Measurements from ENCODE around the gene FAIM2. TPM values are rescaled to one million over a fixed set of nuclear protein-coding genes. Genes with fewer than 3 reads are reported as not detected.

FAIM2 gene
- total and polyA plus RNA-seq, 2 donors (not counting 3 experiments of a cell fraction or from before 2014, with no cell fraction given): 0.01 TPM; not detected in 1

- Histone ChIP-seq H3K27ac (ENCODE audit: insufficient read depth, low read depth, low read length) (no peak overlapping the region), H3K9me1 (replicated peaks; ENCODE audit: control insufficient read depth, extremely low read depth, insufficient read depth, low read length) (no peaks in the 10 kb centered on the region), H3K4me2 (ENCODE audit: insufficient read depth, low read length) (no peak overlapping the region), H3K4me1 (ENCODE audit: control insufficient read depth, extremely low read depth, insufficient read depth, low read length) (peaks cover 12% of the 10 kb centered on the region), H3K27me3 (ENCODE audit: control insufficient read depth in 2 of 2, insufficient read depth in 2 of 2, low read length in 2 of 2) (no peaks in the 10 kb centered on the region), H3K79me2 (ENCODE audit: control insufficient read depth, insufficient read depth, low read length) (no peaks in the 10 kb centered on the region), H4K20me1 (replicated peaks; ENCODE audit: control insufficient read depth, extremely low read depth, insufficient read depth, low read length) (no peaks in the 10 kb centered on the region), H3K36me3 (ENCODE audit: control insufficient read depth in 2 of 2, extremely low read depth in 1 of 2, insufficient read depth in 2 of 2, low read length in 2 of 2) (no peaks in the 10 kb centered on the region), H3K9me3 (replicated peaks; ENCODE audit: control insufficient read depth, insufficient read depth, low read length) (no peaks in the 10 kb centered on the region), H2AFZ (ENCODE audit: low read depth, low read length) (no peak overlapping the region), H3K9ac (replicated peaks; ENCODE audit: extremely low read depth, insufficient read depth, low read length) (no peak overlapping the region), H3K4me3 (replicated peaks in 1 of 3; ENCODE audit: insufficient read depth in 1 of 3, low read depth in 1 of 3, low read length in 3 of 3) (no peak overlapping the region)
- FAIRE-seq: peak; percentile 28
- CTCF ChIA-PET: interaction anchor here (0.6 to 6.1 kb wide), 33 partner anchors 9 to 232 kb away, joined by 3 to 115 read pairs (median 5); partner anchors contain the start of genes NCKAP5L and TMBIM6
- DNase-seq (ENCODE audit: low read depth, low spot score): peak; percentile 67
- dilution Hi-C loops (cut with MboI; ENCODE audit: extremely low pct_ligation_motif_present, low sequenced_read_pairs): no loop called here
- TF ChIP-seq EZH2 (IDR thresholded peaks at IDR 0.05; ENCODE audit: borderline replicate concordance, low read depth, low read length, severe bottlenecking) (no peak), POLR2A (IDR thresholded peaks at IDR 0.05; ENCODE audit: low read depth, low read length) (no peak), CTCF (IDR thresholded peaks at IDR 0.05; ENCODE audit: extremely low read depth in 1 of 2, insufficient read depth in 1 of 2, low read depth in 1 of 2, low read length in 2 of 2) (peak; percentile 70 to 74)
- no TSS peak for BruUV-seq (replicated peaks)
- POLR2A ChIA-PET: interaction anchor here (0.6 to 1.0 kb wide), 4 partner anchors 11 to 161 kb away, joined by 3 to 5 read pairs (median 4); partner anchors contain the start of gene NCKAP5L
- intact Hi-C loops (cut with micrococcal nuclease): loop anchor here (1.0 kb wide), 3 partner anchors 11 to 76 kb away; partner anchors contain the start of gene NCKAP5L
Observed at GRCh38 chr12:49838973-49839633, 64.6 kb downstream of the FAIM2 start.

DNA sequence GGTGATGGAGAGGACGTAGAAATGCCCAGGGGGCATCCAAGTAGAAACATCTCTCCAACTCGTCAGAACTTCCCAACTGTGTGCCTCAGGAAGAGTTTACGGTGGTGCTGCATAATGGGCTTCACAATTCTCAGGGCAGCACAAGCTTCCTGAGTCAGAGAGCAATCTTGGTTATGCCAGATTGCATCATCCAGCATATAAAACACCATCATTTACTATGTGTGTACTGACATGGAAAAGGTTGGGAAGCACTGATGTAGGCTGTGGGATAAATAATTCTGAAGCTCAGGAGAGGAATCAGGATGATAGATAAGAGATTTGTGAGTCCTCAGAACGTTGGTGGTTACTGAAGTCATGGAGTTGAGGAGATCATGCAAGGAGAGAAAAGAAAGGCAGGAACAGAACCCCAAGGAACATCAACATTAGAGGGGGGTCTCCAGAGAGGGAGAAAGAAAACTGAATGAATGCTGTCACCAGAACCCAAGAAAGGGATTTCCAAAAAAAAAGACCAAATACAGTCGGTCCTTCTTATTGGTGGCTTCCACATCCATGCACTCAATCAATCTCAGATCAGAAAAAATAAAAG lies 70.8 kb downstream of the FAIM2 start:
- dilution Hi-C loops (cut with MboI; ENCODE audit: extremely low pct_ligation_motif_present, low sequenced_read_pairs): no loop called here
- Histone ChIP-seq H3K9me3 (replicated peaks; ENCODE audit: control insufficient read depth, insufficient read depth, low read length) (no peaks in the 10 kb centered on the region), H3K27me3 (ENCODE audit: control insufficient read depth in 2 of 2, insufficient read depth in 2 of 2, low read length in 2 of 2) (no peaks in the 10 kb centered on the region), H3K36me3 (ENCODE audit: control insufficient read depth in 2 of 2, extremely low read depth in 1 of 2, insufficient read depth in 2 of 2, low read length in 2 of 2) (no peaks in the 10 kb centered on the region), H4K20me1 (replicated peaks; ENCODE audit: control insufficient read depth, extremely low read depth, insufficient read depth, low read length) (no peaks in the 10 kb centered on the region), H3K4me2 (ENCODE audit: insufficient read depth, low read length) (no peak overlapping the region), H3K4me1 (ENCODE audit: control insufficient read depth, extremely low read depth, insufficient read depth, low read length) (peaks cover 7% of the 10 kb centered on the region), H3K79me2 (ENCODE audit: control insufficient read depth, insufficient read depth, low read length) (no peaks in the 10 kb centered on the region), H3K9ac (replicated peaks; ENCODE audit: extremely low read depth, insufficient read depth, low read length) (no peak overlapping the region), H3K9me1 (replicated peaks; ENCODE audit: control insufficient read depth, extremely low read depth, insufficient read depth, low read length) (no peaks in the 10 kb centered on the region), H3K27ac (ENCODE audit: insufficient read depth, low read depth, low read length) (no peak overlapping the region), H2AFZ (ENCODE audit: low read depth, low read length) (no peak overlapping the region), H3K4me3 (replicated peaks in 1 of 3; ENCODE audit: insufficient read depth in 1 of 3, low read depth in 1 of 3, low read length in 3 of 3) (no peak overlapping the region)
- BruUV-seq (replicated peaks): no TSS peak
- ChIA-PET CTCF (interaction anchor here (0.7 to 2.5 kb wide), 6 partner anchors 17 to 112 kb away, joined by 3 to 9 read pairs (median 4); partner anchors contain the start of gene TMBIM6), POLR2A (interaction anchor here (1.6 kb wide), 1 partner anchor 11 kb away, joined by 3 read pairs; no protein-coding TSS in a partner anchor)
- no peak for TF ChIP-seq CTCF (IDR thresholded peaks at IDR 0.05; ENCODE audit: extremely low read depth in 1 of 2, insufficient read depth in 1 of 2, low read depth in 1 of 2, low read length in 2 of 2)
- no peak for TF ChIP-seq FOS (IDR thresholded peaks at IDR 0.05; ENCODE audit: borderline replicate concordance, insufficient read depth, low read length)
- no peak for TF ChIP-seq JUN (IDR thresholded peaks at IDR 0.05; ENCODE audit: borderline replicate concordance, insufficient read depth, insufficient read length, low read depth)
- no peak for TF ChIP-seq POLR2AphosphoS5 (IDR thresholded peaks at IDR 0.05; ENCODE audit: insufficient read depth, low read depth, low read length)
- no peak for TF ChIP-seq POLR2A (IDR thresholded peaks at IDR 0.05; ENCODE audit: low read depth, low read length)
- no peak for TF ChIP-seq EZH2 (IDR thresholded peaks at IDR 0.05; ENCODE audit: borderline replicate concordance, low read depth, low read length, severe bottlenecking)
- no peak for TF ChIP-seq MYC (IDR thresholded peaks at IDR 0.05; ENCODE audit: low read depth, low read length)
- no peak for TF ChIP-seq GATA2 (IDR thresholded peaks at IDR 0.05; ENCODE audit: insufficient read depth, insufficient read length, low read depth, low read length)
- TF ChIP-seq MAX (IDR thresholded peaks at IDR 0.05; ENCODE audit: insufficient read depth, insufficient read length): no peak
- intact Hi-C loops (cut with micrococcal nuclease): no loop called here
- no peak for FAIRE-seq
- no peak for DNase-seq (ENCODE audit: low read depth, low spot score)
